AG09309 (cell line): Measurements from ENCODE around the gene TTC7B.

Source experiments
- DNase-seq: peaks from one replicate; pipeline ENCODE4 v3.0.0-alpha.2; 2010; ENCODE audit warnings: low read depth
- H3K4me3 ChIP-seq: 2 replicates; pipeline ENCODE4 v1.5.1; 2011; ENCODE audit warnings: mild to moderate bottlenecking, low read depth, low read length, moderate library complexity; ENCODE audit not compliant: control insufficient read depth
- TF ChIP-seq, protein P1 (sequence below): IDR thresholded peaks from 2 replicates; pipeline ENCODE4 v1.5.1; 2011; ENCODE audit warnings: mild to moderate bottlenecking, low read depth, low read length, inconsistent platforms; ENCODE audit not compliant: insufficient read depth, control insufficient read depth; ENCODE audit errors: missing control alignments

The TTC7B gene

DNA sequence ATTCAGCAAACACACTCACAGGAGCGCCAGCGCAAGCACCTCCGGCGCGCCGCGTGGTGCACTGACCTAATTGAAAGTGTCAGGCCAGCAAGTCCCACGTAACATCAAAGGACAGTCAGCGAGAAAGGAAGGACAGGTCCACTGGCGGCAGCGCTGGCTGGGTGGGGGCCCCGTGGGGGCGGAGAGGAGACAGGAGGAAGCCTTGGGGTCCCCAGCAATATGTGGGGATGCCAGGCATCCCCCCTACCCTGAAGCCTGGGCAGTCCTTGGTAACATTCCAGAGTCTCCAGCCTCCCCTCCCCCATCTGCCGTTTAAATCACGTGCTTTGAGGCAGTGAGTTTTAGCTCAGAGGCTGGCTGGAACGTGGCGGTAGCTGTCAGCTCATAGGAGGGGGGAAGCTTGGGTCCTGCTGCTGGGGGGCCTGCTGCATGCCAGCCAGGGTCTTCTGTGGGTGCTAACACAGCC is 260.2 kb downstream of the TTC7B start:
- no peak for DNase-seq
- TF ChIP-seq, protein P1, sequence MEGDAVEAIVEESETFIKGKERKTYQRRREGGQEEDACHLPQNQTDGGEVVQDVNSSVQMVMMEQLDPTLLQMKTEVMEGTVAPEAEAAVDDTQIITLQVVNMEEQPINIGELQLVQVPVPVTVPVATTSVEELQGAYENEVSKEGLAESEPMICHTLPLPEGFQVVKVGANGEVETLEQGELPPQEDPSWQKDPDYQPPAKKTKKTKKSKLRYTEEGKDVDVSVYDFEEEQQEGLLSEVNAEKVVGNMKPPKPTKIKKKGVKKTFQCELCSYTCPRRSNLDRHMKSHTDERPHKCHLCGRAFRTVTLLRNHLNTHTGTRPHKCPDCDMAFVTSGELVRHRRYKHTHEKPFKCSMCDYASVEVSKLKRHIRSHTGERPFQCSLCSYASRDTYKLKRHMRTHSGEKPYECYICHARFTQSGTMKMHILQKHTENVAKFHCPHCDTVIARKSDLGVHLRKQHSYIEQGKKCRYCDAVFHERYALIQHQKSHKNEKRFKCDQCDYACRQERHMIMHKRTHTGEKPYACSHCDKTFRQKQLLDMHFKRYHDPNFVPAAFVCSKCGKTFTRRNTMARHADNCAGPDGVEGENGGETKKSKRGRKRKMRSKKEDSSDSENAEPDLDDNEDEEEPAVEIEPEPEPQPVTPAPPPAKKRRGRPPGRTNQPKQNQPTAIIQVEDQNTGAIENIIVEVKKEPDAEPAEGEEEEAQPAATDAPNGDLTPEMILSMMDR = no peak
- H3K4me3 ChIP-seq = no peak overlapping the region

DNA sequence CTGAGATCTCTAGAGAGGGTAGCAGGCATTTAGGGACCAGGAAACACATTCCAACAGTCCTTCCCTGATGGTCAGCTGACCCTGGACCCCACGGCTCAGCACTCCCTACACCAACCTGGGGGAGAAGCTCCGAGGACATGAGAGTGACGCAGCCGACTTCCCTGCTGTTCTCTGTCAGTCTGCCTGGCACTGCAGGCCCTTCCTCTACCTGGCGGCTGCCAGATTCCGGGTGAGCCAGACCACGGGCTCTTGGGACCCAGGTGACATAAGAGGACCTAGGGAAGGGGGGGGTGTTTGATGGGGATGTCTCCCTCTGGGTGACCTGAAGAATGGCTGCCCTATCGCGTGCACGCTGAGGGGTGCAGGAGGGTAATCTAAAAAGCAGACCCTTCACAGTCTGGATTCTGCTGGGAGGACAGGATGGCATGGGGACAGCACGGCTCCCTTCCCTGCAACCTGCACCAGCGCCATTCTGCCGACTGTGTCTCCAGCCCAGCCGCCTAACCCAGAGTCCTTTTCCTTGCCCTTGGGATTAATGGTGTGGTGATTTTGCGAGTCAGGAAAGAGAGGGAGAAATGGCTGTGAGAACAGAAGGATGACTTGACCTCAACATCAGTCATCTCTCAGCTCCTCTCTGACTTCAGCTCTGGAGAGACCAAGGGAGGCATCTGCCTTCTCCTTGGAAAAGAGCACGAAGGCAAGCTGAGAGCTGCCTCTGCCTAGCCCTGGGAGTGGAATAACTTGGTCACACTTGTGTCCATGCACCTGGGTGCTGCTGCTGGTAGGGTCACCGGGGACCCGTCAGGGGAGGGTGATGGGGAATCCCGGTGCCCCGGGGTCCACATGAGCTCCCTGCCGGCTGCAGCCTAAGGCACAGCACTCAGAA is 260.9 kb downstream of the TTC7B start:
- H3K4me3 ChIP-seq = no peak overlapping the region
- DNase-seq = no peak
- TF ChIP-seq, protein P1 = no peak

DNA sequence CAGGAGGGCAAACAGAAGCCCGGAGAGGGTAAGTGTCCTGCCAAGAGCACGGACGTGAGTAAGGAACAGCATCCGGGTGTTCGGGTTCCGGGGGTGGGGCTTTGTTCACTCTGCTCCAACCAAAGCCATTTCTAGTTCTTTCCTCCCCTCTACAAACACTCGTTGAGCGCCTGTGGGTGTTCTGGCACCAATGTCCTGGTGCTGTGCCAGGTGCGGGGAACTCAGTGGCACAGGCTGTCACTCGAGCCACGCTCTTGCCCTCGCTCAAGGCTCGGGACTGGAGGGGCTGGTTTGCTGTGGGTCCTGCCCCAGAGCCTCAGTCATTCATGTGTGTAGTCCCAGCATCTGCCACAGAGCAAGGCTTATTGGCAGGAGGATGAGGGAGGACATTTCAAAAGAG is 261.9 kb downstream of the TTC7B start:
- TF ChIP-seq, protein P1 = no peak
- DNase-seq = no peak
- H3K4me3 ChIP-seq = no peak overlapping the region

DNA sequence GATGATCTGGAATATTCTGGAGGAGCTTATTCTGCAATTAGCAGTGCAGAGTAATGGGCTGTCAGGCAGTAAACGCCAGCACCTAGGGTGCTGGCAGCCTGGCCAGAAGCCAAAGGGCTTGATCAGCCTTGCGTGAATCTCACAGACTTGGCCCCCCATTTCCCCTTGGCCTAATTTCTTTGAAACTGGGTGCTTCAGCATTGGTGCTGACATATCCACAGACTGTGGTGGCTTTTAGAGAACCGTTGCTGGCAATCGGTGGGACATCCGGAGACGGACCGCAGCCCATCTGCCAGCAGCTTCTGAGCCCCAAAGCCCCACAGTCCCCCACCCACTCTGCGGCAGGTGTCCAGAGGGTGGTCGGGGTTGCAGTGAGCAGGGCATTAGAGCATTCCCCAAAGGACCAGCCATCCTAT is 262.3 kb downstream of the TTC7B start:
- H3K4me3 ChIP-seq = no peak overlapping the region
- DNase-seq = no peak
- TF ChIP-seq, protein P1 = no peak

DNA sequence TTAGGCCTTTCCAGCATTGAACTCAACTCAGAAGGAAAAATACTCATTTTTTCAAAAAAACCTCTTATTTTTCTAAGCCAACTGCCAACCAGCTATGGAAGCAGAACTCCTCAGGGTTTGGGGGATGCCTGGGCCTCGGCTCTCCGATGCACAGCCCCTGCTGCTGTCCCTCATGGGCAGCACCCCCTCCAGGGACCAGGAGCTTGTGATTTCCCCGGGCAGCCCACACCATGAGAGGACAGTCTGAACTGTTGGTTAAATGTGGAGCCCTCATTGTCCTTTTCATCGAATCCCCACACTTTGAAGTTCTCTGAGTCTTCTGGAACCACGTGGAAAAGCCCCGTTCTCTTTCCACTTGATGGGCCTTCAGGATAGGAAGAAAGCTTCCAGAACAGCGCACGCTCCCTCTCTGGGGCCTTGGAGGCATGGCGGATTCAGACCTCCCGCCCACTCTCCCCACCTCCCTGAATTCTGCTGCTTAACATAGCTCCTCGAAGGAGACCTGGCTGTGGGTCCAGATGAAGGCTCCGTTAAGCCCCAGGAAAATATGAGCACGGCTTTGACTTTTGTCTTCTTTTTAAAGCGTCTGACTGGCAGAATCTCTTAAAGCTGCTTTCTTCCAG is 262.8 kb downstream of the TTC7B start:
- no peak overlapping the region for H3K4me3 ChIP-seq
- no peak for DNase-seq
- TF ChIP-seq, protein P1 = no peak

DNA sequence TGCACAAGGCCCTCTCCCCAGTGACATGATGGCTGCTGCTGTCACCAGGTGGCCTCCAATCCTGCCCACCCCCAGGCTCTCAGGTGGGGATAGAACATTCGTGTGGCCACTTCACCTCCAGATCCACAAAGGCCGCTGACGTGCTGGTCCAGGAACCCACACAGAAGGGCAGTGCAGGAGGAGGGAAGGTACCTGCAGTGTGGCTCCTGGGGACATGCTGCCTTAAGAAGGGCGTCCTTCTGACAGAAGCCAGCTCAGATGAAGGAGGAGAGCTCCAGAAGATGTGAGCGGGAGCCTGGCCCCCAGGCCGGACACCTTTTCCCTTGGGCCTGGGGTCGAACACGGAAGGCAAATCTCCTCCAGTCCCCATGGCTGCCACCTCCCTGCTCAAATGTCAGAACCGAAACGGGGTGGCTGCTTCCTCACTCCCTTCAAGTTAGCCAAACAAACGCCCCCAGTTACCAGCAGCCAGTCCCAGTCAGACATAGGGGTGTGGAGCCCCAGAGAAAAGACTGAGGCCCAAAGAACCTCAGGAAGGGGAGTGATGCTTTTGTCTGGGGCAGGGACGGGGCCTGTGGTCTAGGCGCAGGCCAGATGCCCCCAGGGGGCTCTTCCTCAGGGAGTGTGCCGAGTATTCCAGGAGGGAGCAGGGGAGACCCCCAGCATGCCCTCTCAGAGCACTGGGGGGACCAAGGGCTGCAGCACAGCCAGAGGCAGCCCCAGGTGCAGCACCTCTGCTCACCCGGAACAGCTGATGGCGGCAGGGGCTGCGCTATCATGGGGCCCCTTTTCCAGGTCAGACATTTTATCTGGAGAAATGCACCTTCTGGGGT is 263.5 kb downstream of the TTC7B start:
- H3K4me3 ChIP-seq = no peak overlapping the region
- TF ChIP-seq, protein P1 = no peak

More for the DNA sequence above, 263.5 kb downstream of the TTC7B start:
- no peak for DNase-seq
